KG1 (cell line): ENCODE results near the gene PNMT.
"Not testable (repeated sequence)": the region's sequence is repeated elsewhere in the genome, so short reads cannot be mapped to it uniquely, and the experiment has no call there.

Experiments used
- DNase-seq: peaks from one replicate; lab custom pipeline; 2025; lab: John Stamatoyannopoulos, UW

The PNMT gene

DNA sequence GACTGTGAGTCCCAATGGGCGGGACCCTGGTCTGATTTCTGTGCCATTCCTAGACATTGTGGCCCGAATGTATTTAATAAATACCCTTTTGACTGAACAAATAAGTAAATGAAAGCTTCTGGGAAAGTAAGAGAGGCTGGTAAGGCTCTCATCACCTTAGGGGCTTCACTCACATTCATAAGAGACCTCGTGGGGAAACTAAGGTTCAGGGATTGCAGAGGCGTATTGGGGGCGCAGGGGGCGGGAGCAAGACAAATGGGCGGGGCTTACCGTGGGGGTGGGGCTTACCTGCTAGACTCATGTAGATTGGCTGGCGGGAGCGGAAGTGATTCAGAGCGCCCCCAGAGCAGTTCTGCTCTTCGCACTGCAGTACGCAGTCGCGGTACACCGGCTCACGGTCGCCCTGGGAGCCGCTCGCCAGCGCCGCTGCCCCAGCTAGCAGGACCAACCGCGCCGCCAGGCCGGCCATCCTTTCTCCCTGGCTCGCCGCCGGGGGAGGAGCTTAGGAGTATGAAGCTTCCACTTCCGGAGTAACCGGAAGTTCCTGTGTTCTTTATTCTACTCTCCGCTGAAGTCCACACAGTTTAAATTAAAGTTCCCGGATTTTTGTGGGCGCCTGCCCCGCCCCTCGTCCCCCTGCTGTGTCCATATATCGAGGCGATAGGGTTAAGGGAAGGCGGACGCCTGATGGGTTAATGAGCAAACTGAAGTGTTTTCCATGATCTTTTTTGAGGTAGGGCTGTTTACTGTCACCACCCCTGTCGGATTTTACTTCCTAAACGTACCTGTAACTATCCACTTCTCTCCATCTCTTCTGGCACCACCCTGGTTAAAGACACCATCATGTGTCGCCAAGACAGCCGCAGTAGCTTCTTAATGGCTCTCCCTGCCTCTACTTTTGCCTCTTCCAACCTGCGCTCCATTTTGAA, 19.6 kb downstream of the PNMT start, which contains the start of gene PGAP3:
TSS of gene PGAP3 (minus strand) at position 512 of the 929 bp plus-strand sequence. CDS start at position 469, 43 bp downstream.
- peak; percentile 87 for DNase-seq

DNA sequence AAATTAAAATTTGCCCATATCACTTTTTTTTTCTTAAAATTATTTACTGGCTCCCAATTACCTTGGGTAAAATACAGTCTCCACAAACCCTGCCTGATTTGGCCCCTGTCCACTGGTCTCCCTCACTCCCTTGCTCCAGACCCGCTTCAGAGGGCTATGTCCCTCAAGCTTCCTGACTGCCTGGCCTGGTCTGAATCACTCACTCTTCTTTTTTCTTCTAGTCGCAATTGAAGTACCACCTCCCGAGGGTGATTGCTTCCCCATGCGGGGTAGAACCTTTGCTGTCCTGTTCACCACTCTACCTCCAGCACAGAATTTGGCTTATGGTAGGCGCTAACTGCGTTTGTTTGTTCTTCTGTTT, 20.2 kb downstream of the PNMT start:
- DNase-seq = no peak

DNA sequence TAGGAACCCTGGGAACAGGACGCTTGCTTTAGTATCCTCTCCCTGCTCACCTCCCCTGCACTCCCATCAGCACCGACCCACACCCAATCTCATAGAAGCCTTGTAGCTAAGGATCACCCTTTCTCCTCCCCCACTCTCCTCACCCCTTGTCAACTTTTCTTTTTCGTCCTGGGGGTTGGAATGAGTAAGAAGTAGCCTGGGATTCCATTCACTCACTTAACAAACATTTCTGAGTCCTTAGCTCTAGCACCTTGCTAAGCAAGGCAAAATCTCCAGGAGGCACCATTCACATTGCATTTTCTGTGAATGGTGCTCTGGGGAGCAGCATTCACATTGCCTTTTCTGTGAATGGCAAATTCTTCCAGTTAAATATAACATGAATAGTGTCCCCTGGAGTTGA, 20.7 kb downstream of the PNMT start:
- no peak for DNase-seq

DNA sequence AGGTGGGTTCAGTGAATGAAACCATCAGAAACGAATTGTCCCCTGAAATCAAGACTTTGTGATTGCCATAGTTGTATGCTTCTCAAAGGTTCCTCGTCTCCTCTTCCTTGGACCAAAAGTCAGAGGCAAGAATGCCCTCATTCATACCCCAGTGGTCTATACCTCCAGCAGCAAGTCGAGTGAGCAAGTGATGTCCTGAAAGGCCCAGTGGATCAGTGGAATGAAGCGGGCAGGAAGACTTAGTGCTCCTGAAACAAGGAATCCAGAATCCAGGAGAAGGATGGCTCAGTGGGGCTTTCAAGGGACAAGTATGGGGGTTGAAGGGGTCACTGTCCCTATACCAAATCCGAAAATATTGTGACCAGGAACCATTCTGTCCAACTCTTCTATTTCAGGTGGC, 26.3 kb downstream of the PNMT start:
- no peak for DNase-seq

DNA sequence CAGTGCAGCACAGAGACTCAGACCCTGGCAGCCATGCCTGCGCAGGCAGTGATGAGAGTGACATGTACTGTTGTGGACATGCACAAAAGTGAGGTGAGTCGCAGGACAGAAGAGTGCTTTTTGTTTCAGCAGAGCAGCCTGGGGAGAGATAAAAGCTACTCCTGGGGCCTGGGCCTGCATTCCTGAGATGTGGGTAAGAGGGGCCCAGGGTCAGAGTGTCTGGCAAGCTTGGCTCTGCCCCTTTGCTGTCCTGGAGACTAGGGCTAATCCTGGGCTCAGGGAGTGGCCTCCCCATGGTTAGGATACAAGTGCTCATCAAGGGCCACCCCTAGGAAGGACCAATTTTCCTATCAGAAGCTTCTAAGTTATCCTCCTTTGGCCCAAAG, 26.8 kb downstream of the PNMT start:
- DNase-seq = no peak

DNA sequence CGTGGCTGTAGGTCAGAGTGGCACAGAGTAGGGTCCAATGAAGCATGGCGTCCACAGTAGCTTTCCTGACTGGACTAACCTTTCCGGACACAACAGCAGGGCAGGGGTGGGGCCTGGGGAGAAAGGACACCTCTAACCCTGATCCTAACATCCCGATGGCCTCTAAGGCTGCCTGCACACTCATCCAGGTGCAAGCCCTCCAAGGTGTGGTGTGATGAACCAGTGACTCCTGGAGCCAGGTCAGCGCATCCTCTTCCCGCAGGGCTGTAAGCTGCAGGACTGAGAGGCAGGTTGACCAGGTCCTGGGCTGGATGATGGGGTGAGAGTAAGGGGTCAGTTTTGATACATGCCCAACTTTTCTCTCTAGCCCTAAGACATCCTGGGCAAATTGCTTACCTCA, 28.5 kb downstream of the PNMT start:
- DNase-seq = no peak

DNA sequence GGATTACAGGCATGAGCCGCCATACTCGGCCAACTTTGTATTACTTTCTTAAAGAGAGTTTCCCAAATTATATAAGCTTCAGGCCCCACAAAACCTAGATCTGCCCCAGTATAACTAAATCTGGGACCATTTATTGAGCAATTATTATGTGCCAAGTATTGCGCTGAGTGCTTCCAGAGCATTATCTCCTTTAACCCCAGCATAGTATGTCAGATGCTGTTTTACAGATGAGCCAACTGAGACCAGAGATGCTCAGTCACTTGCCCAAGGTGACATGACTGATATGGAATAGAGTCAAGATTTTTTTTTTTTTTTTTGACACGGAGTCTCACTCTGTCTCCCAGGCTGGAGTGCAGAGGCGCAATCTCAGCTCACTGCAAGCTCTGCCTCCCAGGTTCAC, 29.7 kb downstream of the PNMT start:
- DNase-seq = no peak

DNA sequence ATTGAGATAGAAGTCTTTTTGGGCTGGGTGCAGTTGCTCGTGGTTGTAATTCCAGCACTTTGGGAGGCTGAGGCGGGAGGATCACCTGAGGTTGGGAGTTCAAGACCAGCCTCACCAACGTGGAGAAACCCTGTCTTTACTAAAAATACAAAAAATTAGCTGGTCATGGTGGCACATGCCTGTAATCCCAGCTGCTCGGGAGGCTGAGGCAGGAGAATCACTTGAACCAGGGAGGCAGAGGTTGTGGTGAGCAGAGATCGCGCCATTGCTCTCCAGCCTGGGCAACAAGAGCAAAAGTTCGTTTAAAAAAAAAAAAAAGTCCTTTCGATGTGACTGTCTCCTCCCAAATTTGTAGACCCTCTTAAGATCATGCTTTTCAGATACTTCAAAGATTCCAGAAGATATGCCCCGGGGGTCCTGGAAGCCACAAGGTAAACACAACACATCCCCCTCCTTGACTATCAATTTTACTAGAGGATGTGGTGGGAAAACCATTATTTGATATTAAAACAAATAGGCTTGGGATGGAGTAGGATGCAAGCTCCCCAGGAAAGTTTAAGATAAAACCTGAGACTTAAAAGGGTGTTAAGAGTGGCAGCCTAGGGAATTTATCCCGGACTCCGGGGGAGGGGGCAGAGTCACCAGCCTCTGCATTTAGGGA, 31.0 kb downstream of the PNMT start:
- not testable (repeated sequence) for DNase-seq

DNA sequence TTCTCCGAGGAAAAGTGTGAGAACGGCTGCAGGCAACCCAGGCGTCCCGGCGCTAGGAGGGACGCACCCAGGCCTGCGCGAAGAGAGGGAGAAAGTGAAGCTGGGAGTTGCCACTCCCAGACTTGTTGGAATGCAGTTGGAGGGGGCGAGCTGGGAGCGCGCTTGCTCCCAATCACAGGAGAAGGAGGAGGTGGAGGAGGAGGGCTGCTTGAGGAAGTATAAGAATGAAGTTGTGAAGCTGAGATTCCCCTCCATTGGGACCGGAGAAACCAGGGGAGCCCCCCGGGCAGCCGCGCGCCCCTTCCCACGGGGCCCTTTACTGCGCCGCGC, 31.5 kb downstream of the PNMT start, which contains the start of gene ERBB2:
TSS of gene ERBB2 (plus strand) at position 247 of the 330 bp plus-strand sequence. CDS start 175 bp downstream, outside the sequence.
- no peak for DNase-seq

DNA sequence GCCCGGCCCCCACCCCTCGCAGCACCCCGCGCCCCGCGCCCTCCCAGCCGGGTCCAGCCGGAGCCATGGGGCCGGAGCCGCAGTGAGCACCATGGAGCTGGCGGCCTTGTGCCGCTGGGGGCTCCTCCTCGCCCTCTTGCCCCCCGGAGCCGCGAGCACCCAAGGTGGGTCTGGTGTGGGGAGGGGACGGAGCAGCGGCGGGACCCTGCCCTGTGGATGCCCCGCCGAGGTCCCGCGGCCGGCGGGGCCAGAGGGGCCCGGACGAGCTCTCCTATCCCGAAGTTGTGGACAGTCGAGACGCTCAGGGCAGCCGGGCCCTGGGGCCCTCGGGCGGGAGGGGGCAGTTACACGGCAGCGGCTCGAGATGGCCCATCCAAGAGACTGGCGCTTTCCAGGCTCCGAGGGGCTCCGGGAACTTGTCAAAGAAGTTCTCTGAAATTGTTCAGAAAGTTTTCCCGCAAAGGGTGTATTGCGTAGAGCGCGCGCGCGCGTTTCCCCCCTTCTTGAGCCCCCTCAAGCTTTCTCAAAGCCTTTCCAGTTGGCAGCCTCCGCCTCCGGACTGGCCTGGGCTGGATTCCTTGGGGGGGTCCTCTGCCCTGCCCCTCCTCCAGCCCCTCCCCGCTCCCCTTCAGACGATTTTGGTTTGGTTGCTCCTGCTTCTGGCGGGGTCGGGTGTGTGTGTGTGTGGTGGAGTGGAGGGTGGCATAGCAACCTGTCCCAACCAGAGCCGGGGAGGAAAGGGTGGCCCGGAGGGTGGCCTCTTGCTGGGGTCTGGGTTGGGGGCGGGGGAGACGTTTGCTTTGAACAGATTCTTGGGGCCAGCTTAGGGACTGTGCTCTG, 32.1 kb downstream of the PNMT start:
- no peak for DNase-seq

DNA sequence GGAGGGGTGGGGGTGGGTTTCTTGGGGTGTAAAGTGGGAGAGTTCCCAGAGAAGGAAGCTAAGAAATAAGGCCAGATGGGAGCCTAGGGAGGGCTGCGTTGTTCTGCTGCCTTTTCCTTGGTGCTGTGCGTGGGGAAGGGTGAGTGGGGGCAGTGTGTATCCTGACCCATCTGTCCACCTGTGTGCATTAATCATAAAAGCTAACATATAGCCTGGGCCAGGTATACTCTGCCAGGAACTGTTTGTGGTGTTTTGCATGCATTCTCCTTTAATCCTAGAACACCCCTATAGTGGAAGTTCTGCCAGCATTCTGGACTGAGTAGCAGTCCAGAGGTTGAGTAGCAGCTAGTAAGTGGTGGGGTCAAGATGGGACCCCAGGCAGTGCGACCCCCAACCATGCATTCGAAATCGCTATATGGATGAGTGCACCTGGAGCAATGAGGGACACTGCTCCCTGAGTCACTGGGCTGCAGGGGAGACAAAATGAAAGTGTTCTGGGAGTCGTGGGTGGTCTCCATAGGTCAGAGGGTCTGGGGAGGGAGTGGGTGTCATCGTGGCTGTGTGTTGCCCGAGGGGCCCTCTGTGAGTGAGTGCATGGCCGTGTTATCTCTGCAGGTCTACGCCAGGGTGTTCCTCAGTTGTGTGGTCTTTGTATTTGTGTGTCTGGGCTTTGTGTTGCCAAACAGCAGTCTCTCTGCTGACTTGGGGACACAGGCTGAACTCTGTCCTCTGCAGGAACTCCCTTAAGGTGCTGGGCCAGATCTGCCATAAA, 32.9 kb downstream of the PNMT start:
- no peak for DNase-seq

DNA sequence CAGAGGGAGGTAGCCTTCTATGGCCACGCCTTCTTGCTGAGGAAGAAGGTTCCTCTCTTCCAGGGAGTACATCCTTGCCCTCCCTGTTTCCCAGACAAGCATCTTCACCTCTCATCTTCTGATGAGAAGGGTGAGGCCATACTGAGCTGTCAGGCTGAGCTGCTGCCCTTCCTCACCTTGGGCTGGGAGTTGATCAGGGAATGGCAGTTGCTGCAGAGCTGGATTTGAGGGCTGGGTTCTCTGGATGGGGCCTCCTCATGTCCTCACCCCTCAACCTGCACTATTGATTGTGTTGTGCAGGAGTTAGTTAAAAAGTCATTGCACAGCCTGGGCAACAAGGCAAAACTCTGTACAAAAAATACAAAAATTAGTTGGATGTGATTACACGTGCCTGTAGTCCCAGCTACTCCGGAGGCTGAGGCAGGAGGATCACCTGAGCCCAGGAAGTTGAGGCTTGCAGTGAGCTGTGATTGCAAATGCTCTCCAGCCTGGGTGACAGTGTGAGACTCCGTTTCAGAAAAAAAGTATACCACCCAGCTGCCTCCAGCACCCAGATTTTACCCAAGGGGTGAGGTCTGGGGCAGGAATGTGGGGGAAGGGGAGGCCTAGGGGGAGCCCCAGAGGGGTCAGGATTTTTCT, 33.6 kb downstream of the PNMT start:
- no peak for DNase-seq

DNA sequence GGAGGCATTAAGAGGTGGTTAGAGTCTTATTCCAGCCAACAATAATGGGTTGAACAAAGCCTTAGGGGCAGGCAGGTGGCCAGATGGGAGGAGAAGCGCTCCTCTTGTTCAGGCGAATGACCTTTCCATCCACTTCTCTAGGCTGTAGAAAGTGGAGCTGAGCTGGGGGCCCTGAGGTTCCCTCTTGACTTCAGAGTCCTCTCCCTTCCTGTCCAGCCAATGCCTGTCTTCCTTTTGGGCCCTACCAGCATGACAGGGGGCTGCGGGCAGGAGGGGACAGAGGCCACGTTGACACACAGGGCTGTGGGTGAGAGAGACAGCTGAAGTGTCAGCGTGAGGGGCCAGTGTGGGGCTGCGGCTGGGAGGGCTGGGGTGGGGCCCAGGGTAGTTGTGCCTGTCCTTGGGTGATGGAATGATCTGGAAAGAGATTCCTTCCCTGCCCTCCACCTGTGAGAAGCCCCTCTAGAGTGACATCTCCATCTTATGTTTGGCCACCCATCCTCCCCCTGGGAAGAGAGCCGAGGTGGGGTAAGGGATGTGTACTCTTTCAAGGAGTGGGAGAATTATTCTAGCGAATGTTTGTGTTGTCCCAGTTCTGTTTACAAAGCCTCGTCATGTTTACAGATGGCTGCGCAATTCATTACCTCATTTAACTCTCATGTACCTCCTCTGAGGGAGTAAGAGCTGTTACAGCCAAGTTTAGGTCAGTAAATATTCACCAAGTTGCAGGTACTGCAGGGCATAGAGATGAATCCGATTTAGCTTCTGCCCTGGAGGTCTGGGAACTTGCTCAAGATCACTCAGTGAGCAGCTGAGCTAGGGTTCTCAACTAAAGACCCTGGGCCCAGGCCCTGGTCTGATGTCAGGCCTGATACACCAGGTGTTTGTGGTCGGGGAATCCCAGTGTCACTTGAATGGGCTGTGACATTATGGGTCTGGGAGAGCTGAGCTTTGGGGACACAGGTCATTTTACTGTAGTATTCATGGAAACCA, 34.9 kb downstream of the PNMT start:
- DNase-seq = no peak

DNA sequence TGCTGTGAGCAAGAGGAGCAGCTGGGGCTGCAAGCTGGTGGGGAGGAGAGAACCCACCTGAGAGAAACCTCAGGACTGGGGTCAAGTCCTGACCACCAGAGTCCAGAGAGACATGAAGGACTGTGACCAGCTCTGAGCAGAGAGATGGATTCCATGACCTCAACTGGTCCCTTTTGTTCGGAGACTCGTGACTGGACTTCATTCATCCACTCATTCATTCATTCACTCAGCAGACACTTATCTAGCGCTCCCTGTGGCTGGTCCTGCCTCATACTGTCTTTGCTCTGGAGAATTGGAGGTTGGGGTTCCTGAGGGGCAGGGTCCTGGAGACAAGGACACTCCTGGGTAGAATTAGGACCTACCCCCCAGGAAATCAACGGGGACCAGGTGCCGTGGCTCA, 35.7 kb downstream of the PNMT start:
- DNase-seq = no peak

DNA sequence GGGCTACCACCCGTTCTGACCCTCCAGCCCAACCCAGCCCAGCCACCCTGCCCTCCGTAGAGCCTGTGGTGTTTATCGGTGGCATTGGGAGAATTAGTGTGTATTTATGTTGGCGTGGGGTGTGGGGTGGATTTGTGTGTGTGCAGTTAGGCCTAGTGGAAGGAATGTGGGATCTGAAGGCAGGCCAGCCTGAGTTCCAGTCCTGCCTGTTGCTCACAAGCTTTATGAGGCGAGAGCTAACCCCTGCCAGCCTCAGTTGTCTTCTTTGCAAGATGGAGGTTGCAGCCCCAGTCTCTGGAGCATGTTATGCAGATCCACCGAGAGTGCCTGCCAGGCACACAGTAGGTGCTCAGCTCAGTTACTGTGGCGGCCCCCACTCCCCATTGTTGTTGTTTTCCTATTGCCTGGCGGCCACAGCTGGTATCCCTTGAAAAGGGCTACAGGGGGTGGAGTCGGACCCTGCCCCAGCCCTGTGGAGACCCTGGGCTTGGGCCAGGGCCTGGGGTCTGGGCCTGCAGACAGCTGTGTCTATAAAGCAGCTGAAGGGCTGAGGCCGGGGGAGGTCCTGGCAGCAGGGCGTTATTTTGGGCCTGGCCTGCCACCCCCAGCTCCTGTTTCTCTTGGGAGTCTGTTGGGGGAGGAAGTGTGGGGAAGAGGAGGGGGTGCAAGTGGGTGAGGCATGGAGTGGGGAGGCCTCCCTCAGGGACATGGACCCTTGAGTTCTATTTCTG, 36.7 kb downstream of the PNMT start:
- DNase-seq = no peak

DNA sequence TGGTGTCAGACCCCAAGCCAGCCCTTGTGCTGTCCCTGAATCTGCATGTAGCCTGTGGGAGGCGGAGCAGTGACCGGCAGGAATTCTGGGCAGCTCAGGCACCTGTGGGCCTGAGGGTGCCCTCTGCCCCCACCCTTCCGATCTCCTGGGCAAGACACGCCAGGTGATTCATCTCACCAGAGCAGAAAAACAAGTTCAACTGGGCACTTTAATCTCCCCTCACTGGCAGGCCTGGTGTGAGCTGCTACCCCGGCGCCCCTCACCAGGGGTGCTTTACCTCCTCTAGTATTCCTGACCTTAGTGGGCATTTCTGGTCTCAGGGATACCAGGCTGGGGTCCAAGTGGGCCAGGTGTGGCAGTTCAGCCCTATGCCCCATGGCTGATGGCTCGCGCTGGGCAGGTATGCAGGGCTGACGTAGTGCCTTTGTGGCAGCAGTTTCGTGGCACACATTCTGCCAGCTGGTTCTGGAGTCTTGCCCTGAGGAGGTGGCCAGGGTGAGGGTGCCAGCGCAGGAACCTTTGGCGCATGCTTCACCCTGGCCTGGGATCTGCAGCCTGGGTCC, 37.6 kb downstream of the PNMT start:
- no peak for DNase-seq

DNA sequence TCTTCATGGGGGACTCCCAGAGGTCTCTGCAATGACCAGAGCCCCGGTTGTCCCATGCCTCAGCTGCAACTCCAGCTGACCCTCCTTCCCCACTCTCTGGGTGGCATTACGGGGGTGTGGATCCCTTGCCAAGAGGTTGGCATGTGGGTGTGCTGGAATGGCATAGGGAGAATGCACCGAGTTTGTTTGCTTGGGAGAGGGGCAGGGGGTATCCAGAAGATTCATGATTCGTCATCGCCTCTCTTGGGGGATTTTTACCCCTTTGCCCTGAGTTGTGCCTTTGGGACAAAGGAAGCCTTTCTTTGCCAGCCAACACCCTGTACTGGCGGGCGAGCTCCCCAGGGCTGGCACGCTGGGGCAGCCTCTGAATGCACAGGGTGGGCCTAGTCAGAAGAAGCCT, 38.1 kb downstream of the PNMT start:
- DNase-seq = no peak

DNA sequence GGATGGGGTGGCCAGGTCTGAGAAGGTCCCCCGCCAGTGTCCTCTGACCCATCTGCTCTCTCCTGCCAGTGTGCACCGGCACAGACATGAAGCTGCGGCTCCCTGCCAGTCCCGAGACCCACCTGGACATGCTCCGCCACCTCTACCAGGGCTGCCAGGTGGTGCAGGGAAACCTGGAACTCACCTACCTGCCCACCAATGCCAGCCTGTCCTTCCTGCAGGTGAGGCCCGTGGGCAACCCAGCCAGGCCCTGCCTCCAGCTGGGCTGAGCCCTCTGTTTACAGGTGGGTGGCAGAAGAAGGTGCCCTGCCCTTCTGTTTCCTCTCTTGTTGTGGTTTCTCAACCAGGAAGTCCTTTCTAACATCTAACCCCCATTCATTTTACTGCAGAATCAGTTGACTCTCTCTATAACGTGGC, 38.7 kb downstream of the PNMT start:
- no peak for DNase-seq
